Gastroesophageal sphincter (tissue), 3 donors: ENCODE data around the gene ARHGEF6.

Source experiments
- POLR2A ChIP-seq, 2 donors: fragments of 450-650 bp; IDR thresholded peaks; one replicate each; pipeline ENCODE4 v1.6.1; 2017; ENCODE audit warnings: antibody characterized with exemption in 2 of 2, mild to moderate bottlenecking in 2 of 2, moderate library complexity in 1 of 2
- POLR2AphosphoS5 ChIP-seq: sonication (generic); formaldehyde crosslinking; IDR thresholded peaks from one replicate; pipeline ENCODE4 v1.6.1; 2017; ENCODE audit warnings: antibody characterized with exemption
- TF ChIP-seq, protein P1 (sequence below), 4 experiments: fragments of 200-600 bp in 2 of 4; fragments of 450-650 bp in 2 of 4; sonication (generic) in 1 of 4; IDR thresholded peaks; one replicate each; pipeline ENCODE4 v1.5.1; 2017 to 2019; ENCODE audit warnings: antibody characterized with exemption in 4 of 4, mild to moderate bottlenecking in 2 of 4, moderate library complexity in 2 of 4

DNA sequence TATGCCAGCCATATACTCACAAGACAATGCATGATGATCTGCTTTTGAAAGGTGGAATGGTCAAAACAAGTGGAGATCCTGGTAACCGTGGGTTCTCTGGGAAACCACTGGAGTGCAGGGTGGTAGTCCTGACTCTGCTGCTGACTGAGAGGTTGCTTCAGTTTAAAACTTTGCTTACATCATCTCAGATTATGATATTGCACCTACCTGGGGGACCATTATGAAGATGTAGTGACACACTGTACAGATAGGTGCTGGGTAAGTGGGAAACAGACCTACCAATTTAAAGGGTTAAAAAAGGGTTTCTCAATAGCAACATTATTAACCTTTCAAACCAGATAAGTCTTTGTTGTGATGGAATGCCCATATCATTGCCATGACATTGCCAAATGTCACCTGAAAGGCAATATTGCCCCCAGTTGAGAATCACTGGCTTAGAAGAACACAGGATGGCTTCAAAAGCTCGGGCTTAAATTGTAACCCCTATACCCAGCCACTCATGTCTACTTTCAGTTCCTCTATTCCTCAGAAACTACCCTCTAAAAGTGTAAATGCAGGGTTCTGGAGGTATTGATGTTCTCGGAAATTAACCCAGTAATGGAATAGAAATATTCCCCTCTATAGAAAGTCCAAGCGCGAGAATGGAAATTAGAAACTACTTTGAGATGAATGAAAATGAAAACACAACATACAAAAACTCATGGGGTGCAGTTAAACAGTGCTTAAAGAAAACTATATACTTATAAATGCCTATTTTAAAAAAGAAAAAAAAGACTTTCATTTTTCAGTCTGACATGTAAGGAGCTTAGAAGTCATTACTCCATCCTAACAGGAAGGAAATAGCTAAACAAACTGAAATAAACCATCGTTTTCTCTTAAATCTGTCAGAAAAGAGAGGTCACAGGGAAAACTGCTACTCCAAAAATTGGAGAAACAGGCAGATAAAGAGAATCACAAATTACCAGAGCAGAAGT lies 65.8 kb downstream of the ARHGEF6 start:
- TF ChIP-seq POLR2A (IDR thresholded peaks at IDR 0.05) = no peak
- TF ChIP-seq POLR2AphosphoS5 = no peak
- TF ChIP-seq, protein P1, sequence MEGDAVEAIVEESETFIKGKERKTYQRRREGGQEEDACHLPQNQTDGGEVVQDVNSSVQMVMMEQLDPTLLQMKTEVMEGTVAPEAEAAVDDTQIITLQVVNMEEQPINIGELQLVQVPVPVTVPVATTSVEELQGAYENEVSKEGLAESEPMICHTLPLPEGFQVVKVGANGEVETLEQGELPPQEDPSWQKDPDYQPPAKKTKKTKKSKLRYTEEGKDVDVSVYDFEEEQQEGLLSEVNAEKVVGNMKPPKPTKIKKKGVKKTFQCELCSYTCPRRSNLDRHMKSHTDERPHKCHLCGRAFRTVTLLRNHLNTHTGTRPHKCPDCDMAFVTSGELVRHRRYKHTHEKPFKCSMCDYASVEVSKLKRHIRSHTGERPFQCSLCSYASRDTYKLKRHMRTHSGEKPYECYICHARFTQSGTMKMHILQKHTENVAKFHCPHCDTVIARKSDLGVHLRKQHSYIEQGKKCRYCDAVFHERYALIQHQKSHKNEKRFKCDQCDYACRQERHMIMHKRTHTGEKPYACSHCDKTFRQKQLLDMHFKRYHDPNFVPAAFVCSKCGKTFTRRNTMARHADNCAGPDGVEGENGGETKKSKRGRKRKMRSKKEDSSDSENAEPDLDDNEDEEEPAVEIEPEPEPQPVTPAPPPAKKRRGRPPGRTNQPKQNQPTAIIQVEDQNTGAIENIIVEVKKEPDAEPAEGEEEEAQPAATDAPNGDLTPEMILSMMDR (IDR thresholded peaks at IDR 0.05) = no peak
